ENCODE results near the gene COL19A1.
A peak's percentile ranks its signal among the peaks of the same experiment; 100 is the strongest.

COL19A1 gene

DNA sequence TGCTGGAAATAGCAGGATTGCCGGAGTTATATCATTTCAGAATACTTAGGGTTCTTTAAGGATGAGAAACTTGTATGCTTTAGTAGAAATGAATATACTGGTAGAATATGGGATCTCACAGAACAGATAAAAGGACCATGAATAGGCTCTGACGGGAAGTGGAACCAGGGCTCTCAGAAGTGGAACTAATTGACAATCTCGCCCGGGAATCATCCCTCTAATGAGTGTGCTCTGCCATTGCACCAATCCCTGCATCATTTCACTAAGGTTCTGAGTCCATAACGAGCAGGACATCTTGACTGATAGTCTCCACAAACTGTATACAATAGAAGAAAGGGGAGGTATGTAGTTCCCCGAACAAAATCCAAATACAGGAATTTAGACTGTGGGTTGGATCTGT, 286.4 kb downstream of the COL19A1 start:
- FAIRE-seq: no peak

DNA sequence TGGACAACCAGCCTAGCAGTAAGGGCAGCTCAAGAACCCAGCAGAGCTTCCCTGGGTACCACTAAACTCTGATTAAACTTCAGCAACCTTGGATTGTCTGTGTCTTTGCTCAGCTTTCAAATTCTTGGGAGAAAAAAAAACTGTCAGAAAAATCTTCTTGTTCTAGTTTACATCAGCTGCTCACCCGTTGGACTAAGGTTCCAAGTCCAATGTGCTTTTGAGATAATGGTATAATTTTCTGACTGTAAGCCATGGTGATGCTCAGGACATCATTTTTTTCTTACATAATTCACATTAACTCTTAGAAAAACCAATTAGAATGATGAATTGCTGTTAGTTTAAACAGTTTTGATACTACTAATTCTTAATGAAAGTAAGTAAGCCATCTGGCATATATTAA, 290.7 kb downstream of the COL19A1 start:
- FAIRE-seq (no peak), DNase-seq (ENCODE audit: insufficient read length, low spot score) (no peak)

More for the DNA sequence above, 286.4 kb downstream of the COL19A1 start:
- no peak for DNase-seq (ENCODE audit: insufficient read length, low spot score)

DNA sequence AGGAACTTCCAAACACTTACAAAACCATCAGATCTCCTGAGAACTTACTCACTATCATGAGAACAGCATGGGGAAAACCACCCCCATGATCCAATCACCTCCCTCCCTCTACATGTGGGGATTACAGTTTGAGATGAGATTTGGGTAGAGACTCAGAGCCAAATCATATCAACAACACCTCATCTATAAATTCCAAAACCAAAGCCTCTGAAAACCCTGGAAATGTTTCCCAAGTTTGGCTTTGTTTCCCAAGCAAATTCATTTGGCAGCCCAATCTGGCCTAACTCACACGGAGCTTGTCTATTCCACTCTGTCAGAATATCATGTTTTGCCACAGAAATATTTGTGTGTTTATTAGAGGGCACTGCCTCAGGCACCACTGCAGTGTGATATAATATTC, 293.9 kb downstream of the COL19A1 start:
- DNase-seq (ENCODE audit: insufficient read length, low spot score) (no peak), FAIRE-seq (no peak)

DNA sequence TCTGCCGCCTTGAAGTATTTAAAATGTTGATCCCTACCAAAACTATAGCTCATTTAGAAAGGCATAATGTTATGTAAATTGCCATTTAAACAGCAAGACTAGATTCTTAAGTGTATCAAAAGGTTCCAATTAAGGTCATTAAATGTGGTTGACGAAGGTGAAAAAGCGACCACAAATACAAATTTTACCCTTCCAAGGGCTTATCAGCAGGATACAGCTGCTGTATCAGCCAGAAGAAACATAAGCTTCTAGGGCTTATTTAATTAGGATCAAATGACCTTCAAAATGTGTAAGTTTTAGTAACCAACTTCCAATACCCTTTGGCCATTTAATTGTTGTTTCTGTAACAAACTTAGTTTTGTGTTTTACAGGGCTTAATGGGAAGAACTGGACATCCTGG, 296.6 kb downstream of the COL19A1 start:
- FAIRE-seq (no peak), DNase-seq (ENCODE audit: insufficient read length, low spot score) (no peak)

DNA sequence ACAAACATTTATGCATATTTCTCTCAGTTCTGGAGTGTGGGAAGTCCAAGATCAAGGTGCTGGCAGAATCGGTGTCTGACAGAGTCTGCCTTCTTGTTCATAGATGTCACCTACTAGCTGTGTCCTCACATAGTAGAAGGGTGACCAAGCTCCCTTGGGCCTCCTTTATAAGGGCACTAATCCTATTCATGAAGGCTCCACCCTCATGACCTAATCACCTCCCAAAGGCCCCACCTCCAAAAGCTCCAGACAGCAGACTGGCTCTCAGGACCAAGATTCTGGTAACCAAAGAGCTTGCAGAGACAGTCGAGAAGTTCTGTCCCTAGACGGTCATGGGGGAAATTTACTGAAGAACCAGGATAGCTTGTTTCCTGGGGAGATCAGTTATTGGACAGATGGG, 297.4 kb downstream of the COL19A1 start:
- DNase-seq (ENCODE audit: insufficient read length, low spot score): no peak
- FAIRE-seq: no peak

DNA sequence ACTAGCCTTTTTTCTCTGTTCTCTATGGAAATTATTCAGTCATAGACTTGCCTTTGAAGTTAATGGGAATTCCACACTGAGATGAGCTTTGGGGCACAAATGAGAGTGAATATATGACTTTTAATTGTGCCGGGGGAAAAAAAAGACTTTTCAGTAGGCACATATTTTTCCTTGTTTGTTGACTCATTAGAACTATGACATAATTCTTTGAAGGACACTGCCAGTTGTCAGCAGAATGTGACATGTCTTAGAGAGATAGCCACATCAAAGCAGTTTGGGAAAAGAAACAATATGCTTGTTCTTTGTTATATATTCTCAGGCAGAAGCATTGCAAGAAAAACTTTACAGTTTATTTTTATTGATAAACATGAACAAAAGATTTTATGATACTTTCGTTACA, 298.2 kb downstream of the COL19A1 start:
- FAIRE-seq (no peak), DNase-seq (ENCODE audit: insufficient read length, low spot score) (no peak)

DNA sequence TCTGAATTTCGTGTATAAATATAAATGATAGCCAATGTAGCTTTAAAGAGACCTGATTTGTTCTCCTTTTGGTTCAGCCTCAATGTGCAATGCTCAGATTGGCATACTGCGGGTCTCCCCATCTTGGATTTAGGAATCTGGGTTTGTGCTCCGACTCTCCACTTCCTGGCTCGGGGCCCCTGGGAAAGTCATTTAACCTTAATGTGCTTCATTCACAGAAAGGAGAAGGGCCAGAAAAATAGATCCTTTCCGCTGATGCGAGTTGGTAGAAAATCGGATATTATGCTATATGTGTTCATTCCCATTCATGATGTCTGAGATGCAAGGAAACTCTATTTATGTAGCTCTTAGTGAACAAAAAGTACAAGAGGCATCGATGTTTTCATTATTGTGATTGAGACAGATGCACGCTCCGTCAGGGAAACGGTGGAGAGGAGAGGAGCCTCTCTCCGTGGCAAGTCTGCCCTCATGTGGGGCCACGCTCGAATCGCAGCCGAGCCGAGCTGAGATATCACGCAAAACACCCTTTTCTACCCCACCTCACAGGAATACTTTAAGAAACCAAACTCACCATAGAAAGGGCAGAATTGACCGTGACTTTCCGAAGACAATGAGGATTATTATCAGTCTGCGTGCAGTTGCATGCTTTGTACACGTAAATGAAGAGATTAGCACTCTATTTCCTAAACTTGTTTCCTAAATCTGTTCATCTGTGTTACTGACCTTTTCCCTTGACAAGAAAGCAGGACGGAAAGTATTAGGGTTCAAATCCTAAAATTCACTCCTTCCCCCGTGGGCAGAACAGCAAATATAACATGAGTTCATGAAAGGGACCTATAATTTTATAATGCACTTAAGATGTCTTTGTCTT, 300.0 kb downstream of the COL19A1 start:
- DNase-seq (ENCODE audit: insufficient read length, low spot score) (peak; percentile 9), FAIRE-seq (peak; percentile 60)

DNA sequence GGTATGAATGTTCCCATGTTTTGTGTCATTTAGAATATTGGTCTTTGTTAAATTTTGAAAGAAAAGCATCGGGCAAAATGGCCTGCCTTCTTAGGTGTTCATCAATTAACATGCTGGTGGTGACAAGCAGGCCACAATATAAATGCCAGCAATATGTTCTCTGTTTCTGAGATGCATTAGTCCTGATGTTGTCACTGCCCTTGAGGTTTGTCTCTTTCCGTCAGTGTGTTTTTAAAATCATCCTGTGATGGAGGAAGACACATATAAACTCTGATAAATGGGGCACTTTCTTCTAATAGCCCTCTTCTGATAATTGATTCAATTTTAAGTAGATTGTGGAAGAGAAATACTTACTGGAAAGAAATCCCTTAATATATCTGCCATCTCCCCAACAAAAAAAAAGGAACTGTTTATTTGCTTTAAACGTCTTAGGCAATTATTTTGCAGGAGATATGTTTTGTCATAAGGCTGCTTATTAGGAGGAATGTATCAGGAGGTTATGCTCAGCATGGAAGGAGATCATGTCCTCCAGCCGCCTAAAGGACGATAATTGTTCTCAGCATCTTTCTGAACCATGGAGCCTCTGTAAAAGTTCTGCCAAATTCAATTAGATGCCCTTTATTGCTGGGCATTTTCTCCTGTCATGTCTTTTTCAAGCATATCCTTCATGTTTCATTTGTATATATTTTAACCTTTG, 302.5 kb downstream of the COL19A1 start:
- FAIRE-seq (no peak), DNase-seq (ENCODE audit: insufficient read length, low spot score) (no peak)

DNA sequence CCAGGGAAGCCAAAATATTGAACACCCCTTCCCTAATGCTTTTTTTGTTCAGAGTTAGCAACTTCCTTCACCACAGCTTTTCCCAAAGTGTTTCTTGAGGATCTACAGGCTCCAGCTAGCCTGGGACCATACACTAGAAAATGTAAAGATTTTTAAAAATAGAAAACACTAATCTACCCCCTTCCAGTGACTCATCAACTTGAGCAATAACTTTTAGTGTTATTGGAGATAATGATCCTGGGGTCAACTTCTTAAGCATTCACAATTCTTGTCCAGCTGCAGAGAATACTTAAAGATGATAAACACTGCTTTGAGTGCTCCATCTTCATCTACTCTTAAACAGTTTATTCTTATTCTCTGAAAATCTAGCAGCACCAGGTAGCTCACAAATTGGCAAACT, 304.9 kb downstream of the COL19A1 start:
- FAIRE-seq (no peak), DNase-seq (ENCODE audit: insufficient read length, low spot score) (no peak)

DNA sequence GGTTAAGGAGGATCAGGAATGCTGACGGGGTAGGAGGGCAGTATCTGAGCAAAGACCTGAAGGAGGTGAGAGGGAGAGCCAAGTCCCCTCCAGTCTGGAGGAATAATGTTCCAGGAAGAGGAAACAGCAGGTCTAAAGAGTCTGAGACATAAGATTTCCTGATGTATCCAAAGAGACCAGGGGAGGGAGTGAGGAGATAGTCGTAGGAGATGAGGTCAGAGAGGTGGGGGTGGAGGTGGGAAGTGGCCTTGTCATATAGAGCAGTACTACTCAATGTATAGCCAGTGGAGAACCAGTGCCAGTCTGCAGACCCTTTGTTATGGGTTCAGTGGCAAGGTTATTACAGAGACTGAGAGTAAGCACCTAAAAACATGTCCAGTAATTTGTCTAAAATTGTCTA, 305.9 kb downstream of the COL19A1 start:
- FAIRE-seq (no peak), DNase-seq (ENCODE audit: insufficient read length, low spot score) (no peak)

DNA sequence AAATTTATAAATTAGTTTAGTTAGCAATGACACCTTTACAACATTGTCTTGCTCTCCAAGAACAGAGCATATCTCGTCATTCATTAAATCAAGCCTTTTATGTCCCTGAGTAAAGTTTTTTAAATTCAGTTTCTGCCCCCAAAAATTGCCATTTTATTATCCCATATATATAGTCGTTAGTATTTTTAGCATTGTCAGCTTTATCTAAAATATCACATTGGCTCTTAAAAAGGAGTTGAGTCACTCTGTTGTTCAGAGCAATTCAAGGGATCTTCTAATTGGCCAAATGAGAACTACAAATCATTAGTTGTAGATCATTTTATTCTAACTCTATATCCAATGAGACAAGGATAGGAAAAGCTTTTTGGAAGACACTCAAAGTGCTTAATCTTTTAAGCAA, 309.4 kb downstream of the COL19A1 start:
- no peak for FAIRE-seq
- DNase-seq (ENCODE audit: insufficient read length, low spot score): no peak

DNA sequence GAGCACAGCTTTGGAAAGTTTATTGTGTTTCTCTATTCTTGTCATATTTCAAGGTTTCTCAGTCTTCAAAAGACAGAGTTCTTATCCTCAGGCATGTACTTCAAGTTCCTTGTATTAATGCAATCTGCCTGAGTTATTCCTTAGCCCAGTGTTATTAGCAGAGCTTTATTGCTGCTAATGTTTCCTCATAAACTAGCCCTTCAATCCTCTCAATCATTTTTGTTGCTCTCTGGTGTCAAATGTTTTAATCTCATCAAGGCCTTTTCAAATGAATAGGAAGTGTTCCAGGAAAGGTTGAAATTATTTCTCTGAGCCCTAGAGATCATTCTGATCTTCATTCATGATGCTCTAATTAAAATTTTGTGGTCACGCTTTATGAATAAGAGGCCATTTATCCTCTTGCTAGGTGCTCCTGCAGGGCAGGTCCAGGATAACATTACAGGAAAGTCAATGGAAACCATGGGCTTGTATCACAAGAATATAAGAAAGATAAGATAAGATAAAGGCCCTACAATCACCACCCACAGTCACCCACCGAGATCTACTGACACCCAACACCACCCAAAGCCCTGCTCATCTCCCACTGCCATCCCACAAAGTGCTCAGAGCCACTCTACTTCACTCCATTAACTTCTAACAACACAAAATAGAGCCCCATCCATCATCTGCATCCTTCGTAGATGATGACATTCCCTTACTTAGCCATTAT, 310.6 kb downstream of the COL19A1 start:
- DNase-seq (ENCODE audit: insufficient read length, low spot score) (no peak), FAIRE-seq (no peak)

DNA sequence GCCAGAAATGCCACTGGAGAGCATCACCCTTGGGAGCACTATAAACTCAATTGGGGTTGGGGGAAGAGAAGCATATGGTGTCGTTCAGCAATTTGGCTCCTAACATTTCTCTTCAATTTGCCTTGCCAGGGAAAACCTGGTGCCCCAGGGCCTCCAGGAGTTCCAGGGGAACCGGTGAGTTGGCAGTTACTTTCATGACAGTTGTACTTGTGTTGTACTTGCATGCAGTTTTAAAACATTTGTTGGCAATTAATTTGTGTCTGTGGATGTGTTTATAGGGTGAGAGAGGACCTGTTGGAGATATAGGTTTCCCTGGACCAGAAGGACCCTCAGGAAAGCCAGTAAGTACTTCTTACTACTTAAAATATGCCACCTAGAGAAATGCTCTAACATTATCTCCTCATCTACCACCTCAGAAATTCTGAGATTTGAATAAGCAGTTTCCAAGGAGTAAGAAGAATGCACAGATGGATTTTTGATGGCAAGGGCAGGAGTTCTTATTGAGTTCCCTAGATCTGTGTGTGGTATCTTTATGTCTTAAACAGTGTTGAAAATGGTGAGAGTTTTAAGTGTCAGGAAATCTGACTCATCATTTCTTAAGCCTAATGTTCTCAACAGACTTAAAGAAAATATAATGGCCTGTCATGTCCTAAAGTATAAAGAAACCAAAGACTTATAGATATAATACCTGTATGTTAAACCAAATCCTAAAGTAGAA, 314.0 kb downstream of the COL19A1 start:
- DNase-seq (ENCODE audit: insufficient read length, low spot score) (no peak), FAIRE-seq (no peak)

DNA sequence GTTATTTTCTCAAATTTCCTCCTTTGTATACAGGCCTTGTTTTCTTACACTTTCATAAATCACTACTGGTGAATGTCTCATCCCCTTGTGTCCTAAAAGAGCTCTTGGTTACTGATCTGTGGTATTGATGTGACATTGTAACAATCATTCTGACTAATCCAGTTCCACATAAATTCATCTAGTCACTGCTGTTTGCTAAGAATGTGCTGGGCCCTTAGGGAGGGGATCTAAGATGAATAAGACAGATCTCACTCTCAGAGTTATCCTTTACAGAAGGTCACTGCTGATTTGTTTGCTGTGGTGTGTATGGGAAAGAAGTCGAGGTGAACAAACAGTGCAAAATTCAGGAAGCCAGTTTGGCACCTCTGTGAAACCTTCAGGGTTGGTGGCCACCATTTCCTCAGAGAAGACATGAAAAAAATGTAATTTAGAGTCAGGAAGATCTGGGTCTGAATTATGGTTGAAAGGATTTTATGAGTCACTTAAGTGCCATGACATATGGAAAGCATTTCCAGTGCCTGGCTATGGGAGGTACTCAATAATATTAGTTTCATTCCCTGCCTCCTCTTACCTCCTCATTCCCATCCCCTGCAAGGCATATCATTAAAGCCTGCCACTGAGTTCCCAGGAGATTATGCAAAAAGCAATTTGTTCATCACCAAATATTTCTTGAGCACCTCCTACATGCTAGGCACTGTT, 314.7 kb downstream of the COL19A1 start:
- FAIRE-seq (no peak), DNase-seq (ENCODE audit: insufficient read length, low spot score) (no peak)

DNA sequence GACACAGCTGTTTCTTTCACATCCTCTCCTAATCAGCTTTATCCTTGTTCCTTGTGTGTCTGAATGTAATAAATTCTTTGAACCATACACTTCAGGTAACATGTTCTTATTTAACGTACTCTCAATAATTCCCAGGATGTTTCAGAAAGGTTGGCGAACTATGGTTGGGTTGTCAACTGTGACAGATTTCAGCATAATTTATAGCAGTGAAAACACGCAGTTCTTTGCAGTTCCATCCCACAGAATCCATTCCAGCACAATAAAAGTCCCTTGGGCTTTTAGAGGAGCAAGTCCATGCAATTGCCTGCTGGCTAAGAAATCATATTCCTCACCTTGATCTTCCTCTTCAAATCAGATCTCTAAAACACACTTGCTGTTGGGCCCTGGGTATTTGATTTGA, 317.2 kb downstream of the COL19A1 start:
- DNase-seq (ENCODE audit: insufficient read length, low spot score): no peak
- peak; percentile 35 for FAIRE-seq

DNA sequence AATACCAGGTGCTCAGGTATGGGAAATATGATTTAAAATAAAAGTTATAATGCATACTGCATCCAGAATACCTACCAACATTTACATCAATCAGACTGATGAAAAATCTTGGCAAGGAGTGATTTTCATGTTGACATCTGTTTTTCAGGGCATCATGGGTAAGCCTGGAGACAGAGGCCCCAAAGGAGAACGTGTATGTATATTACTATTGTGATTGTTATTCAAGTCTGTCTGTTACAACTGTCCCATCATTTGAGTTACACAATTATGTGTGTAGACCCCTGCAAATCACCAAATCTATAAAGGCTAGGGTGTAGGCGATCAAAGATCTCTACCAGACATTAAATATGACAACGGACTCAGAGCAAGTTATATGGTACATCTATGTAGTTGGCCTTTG, 318.4 kb downstream of the COL19A1 start:
- no peak for FAIRE-seq
- DNase-seq (ENCODE audit: insufficient read length, low spot score): no peak

DNA sequence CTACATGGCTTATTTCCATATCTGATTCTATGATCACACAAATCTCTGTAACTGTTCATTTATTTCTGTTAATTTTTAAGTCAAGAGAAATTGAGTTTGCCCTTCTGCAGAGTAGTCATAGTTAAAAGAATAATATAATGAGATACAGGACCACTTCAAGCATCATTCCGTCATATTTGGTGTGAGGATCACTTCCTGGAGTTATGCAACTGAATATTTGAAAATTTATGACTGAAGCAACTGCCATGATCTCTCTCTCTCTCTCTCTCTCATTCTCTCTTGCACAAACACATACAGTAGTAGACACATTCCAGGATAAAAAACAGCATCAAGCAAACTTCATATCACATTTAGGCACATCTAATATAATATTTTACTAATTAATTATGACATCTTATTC, 320.1 kb downstream of the COL19A1 start:
- DNase-seq (ENCODE audit: insufficient read length, low spot score) (no peak), FAIRE-seq (no peak)

DNA sequence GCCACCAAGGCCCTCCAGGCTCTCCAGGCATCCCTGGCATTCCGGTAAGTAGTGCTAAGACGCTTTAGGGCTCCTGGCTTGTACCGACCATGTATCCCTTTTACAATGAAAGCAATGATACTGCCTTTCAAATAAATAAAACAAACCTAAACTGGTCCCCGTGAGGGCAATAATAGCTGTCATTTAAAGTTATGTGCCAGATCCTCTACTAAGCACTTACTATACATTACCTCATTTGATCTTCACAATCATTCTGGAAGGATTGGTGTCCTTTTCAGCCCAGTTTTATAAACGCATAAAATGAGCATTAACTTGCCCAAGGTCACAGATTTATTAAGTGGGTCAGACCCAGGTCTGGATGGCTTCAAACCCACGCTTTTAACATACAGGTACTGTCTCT, 321.8 kb downstream of the COL19A1 start:
- FAIRE-seq (no peak), DNase-seq (ENCODE audit: insufficient read length, low spot score) (no peak)

DNA sequence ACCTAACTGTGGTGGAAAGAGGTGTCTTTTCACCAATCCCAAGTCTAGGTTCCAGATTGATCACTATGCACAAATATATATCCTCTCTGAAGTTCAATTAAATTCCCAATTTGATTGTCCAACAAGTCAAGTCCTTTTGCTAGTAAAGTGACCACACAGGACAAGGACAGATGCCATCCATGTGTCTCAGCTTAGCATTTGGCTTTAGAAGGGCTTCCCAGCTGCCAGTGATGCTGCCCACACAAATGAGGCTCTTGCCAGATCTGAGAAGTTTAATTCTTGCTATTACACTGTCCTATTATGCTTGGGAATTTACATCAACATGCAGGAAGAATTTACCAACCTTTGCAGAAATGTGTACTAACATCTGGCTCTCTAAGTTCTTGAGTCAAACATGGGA, 328.1 kb downstream of the COL19A1 start:
- no peak for FAIRE-seq

DNA sequence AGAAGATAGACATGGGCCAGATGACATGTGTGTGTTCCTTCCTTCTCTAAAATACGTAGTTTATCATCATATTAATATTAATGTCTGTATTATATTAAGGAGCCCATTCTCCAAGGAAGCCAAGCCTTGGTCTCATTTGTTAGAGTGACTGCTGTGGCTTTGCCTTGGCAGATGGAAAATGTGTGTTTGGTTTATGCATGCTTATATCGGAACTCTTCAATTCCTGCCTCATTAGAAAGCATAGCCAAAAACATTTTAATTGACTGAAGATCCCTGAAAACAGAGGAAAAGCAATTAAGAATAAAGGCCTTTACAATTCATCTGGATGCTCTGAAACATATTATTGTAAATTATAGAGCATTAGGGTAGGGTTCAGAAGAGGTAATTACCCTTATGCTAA, 330.2 kb downstream of the COL19A1 start:
- DNase-seq (ENCODE audit: insufficient read length, low spot score): no peak
- FAIRE-seq: no peak

More for the DNA sequence above, 328.1 kb downstream of the COL19A1 start:
- DNase-seq (ENCODE audit: insufficient read length, low spot score): no peak

Data from GM19239 (cell line).